Neutrophil (primary cell): Measurements from ENCODE around the gene PNLIPRP2.

Experiments used
- H3K27ac ChIP-seq: fragments of 200-600 bp; sonication (generic); 2 replicates; pipeline ENCODE4 v1.5.1; 2016; ENCODE audit warnings: mild to moderate bottlenecking, moderate library complexity
- H3K27me3 ChIP-seq: fragments of 200-600 bp; sonication (generic); 2 replicates; pipeline ENCODE4 v1.6.0; 2016; ENCODE audit warnings: mild to moderate bottlenecking
- H3K36me3 ChIP-seq: fragments of 200-600 bp; sonication (generic); 2 replicates; pipeline ENCODE4 v1.5.1; 2017
- H3K4me1 ChIP-seq, 2 experiments: fragments of 200-600 bp in 1 of 2; sonication (generic) in 1 of 2; 1 replicate in 1 of 2; 2 replicates in 1 of 2; pipeline versions ENCODE4 v1.5.1 to v1.6.1; 2013 to 2016; ENCODE audit warnings: low read depth in 1 of 2, low read length in 1 of 2, mild to moderate bottlenecking in 1 of 2, moderate library complexity in 1 of 2; ENCODE audit not compliant: control insufficient read depth in 1 of 2, insufficient read depth in 1 of 2
- H3K4me3 ChIP-seq, 2 experiments: fragments of 200-600 bp in 1 of 2; sonication (generic) in 1 of 2; 1 replicate in 1 of 2; 2 replicates in 1 of 2; pipeline ENCODE4 v1.5.1; 2013 to 2016; ENCODE audit warnings: low read depth in 1 of 2, low read length in 1 of 2, mild to moderate bottlenecking in 1 of 2, moderate library complexity in 1 of 2
- H3K9me3 ChIP-seq: fragments of 200-600 bp; sonication (generic); 2 replicates; pipeline ENCODE4 v1.5.1; 2016
- TF ChIP-seq, protein P1 (sequence below): fragments of 200-600 bp; sonication (generic); IDR thresholded peaks from 2 replicates; pipeline ENCODE4 v1.5.1; 2016; ENCODE audit warnings: antibody characterized with exemption

Gene PNLIPRP2

DNA sequence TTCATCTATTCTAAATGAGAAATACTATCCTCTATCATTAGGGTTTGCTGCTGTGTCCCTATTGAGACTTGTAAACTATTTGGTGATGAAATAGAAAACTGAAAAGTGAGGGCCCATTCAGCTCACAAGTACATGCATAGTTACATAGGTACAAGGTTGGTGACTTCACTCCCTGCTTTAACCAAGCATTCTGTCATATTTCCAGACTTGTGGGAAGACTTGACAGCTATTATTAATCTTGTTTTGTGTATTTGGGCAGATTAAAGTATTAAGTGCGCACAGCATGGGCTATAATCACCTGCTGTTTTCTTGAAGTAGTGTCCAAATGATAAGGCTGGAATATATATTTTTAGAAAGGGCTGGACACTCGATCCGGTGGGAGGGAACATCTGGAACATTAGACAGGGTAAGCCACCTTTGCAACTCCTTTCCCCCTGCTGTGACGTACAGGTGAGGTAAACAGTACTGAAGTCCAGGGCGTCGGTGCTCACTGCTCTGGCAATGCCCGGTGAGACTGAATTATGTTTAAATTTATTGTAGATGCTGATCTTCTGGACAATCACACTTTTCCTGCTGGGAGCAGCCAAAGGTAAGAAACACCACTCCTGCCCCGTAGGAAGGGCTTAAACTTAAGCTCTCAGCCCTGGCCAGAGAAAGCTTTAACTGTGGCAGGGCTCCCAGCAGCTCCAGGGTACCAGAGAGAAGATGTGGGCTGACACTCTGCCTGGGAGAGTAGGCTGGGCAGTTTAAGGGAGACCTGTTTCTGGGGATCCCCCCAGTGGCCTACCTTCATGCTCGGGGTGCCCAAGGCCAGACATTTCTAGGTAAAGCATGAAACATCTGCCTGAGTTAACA, 29.9 kb upstream of the PNLIPRP2 start, which contains the start of gene PNLIPRP1:
PNLIPRP1 (plus strand) TSS at position 370 of the 855 bp plus-strand sequence; CDS start at position 541, 171 bp downstream.
- TF ChIP-seq, protein P1, sequence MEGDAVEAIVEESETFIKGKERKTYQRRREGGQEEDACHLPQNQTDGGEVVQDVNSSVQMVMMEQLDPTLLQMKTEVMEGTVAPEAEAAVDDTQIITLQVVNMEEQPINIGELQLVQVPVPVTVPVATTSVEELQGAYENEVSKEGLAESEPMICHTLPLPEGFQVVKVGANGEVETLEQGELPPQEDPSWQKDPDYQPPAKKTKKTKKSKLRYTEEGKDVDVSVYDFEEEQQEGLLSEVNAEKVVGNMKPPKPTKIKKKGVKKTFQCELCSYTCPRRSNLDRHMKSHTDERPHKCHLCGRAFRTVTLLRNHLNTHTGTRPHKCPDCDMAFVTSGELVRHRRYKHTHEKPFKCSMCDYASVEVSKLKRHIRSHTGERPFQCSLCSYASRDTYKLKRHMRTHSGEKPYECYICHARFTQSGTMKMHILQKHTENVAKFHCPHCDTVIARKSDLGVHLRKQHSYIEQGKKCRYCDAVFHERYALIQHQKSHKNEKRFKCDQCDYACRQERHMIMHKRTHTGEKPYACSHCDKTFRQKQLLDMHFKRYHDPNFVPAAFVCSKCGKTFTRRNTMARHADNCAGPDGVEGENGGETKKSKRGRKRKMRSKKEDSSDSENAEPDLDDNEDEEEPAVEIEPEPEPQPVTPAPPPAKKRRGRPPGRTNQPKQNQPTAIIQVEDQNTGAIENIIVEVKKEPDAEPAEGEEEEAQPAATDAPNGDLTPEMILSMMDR = no peak
- H3K9me3 ChIP-seq = no peaks in the 10 kb centered on the region
- no peak within 1 kb of the TSS for H3K27ac ChIP-seq
- H3K4me3 ChIP-seq = no peak within 1 kb of the TSS
- H3K36me3 ChIP-seq = no peaks in the 10 kb centered on the region
- H3K27me3 ChIP-seq = no peaks in the 10 kb centered on the region
- no peaks in the 10 kb centered on the region for H3K4me1 ChIP-seq

- TF ChIP-seq, protein P1 = no peak
- Histone ChIP-seq H3K4me3 (no peak overlapping the region), H3K4me1 (no peaks in the 10 kb centered on the region), H3K27ac (no peak overlapping the region), H3K36me3 (no peaks in the 10 kb centered on the region), H3K27me3 (no peaks in the 10 kb centered on the region), H3K9me3 (no peaks in the 10 kb centered on the region)
These were observed 27.5 kb upstream of the PNLIPRP2 start for GRCh38 chr10:116593139-116593740.

DNA sequence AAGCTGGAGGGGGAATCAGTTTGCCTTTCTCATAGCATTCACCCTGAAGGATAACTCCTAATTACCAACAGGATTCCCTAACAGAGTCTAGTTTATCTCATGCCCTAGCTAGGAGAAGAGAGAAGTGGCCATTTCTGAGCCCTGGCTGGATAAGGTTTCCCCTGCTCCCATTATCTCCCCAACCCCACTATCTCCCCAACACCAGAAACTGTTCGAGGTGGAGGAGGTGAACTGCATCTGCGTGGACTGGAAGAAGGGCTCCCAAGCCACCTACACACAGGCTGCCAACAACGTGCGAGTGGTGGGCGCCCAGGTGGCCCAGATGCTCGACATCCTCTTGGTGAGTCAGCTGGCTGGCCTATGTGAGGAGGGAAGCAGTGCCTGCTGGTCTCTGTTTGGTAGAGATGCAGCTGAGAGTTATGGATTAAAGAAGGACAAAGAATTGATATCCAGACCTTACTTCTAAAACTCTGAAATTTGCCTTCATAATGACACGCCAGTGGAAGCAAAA, 26.2 kb upstream of the PNLIPRP2 start:
- no peaks in the 10 kb centered on the region for H3K9me3 ChIP-seq
- no peaks in the 10 kb centered on the region for H3K4me1 ChIP-seq
- H3K27ac ChIP-seq = no peak overlapping the region
- no peak overlapping the region for H3K4me3 ChIP-seq
- H3K36me3 ChIP-seq = no peaks in the 10 kb centered on the region
- H3K27me3 ChIP-seq = no peaks in the 10 kb centered on the region
- TF ChIP-seq, protein P1 = no peak

GRCh38 chr10:116596062-116596461, 24.7 kb upstream of the PNLIPRP2 start:
- Histone ChIP-seq H3K4me3 (no peak overlapping the region), H3K36me3 (no peaks in the 10 kb centered on the region), H3K9me3 (no peaks in the 10 kb centered on the region), H3K27ac (no peak overlapping the region), H3K27me3 (no peaks in the 10 kb centered on the region), H3K4me1 (no peaks in the 10 kb centered on the region)
- TF ChIP-seq, protein P1 = no peak

DNA sequence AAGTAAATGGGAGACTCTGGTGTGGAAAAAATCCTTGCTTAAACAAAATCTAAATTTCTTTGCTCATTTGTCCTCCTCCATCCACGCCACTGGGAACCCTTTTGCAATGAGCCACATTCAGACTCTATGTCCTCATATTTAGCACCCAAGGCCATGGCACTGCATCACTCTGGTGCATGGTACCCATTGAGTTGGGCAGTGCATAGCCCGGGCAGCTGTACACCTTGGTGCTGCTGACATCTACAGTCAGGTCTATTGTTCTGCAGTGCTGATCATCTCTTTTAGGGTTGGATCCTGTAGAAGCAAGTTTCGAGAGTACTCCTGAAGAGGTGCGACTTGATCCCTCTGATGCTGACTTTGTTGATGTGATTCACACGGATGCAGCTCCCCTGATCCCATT, 23.2 kb upstream of the PNLIPRP2 start:
- Histone ChIP-seq H3K4me3 (no peak overlapping the region), H3K4me1 (no peaks in the 10 kb centered on the region), H3K36me3 (no peaks in the 10 kb centered on the region), H3K27me3 (no peaks in the 10 kb centered on the region), H3K27ac (no peak overlapping the region), H3K9me3 (no peaks in the 10 kb centered on the region)
- TF ChIP-seq, protein P1 = no peak
